T-helper 2 cell treated with Interferon-gamma antibody and Interleukin-4, amounts not matched to agents 100 ng/mL and 5 ng/mL, for 36 hours (primary cell): ENCODE measurements around the gene ACSL4. TPM values are rescaled to one million over a fixed set of nuclear protein-coding genes. Genes with fewer than 3 reads are reported as not detected.
"Not testable (repeated sequence)": the region's sequence is repeated elsewhere in the genome, so short reads cannot be mapped to it uniquely, and the experiment has no call there.

Experiments used
- intact Hi-C: fragments of 100-400 bp; cut with micrococcal nuclease; formaldehyde crosslinking; loops from one replicate; pipeline ENCODE4 v1.15.1; 2023
- total RNA-seq: library from RNA; stranded (reverse); gene quantifications from 2 replicates; pipeline ENCODE4 v1.2.3, GENCODE V29; 2022

ACSL4 gene
- total RNA-seq, 1 donor from 2014 or later, result 59.8 TPM

- intact Hi-C loops, result no loop called here
These were observed 53.2 kb downstream of the ACSL4 start for GRCh38 chrX:109679820-109680219.

- intact Hi-C loops, result no loop called here
These were observed 60.8 kb downstream of the ACSL4 start for GRCh38 chrX:109672239-109672638.

GRCh38 chrX:109671170-109671569 lies 61.9 kb downstream of the ACSL4 start:
- intact Hi-C loops, result not testable (repeated sequence)

- intact Hi-C loops, result no loop called here
These were observed 65.1 kb downstream of the ACSL4 start for GRCh38 chrX:109667986-109668385.

GRCh38 chrX:109660435-109661143 lies 72.5 kb downstream of the ACSL4 start:
- intact Hi-C loops, result no loop called here

- intact Hi-C loops, result no loop called here
These were observed 74.7 kb downstream of the ACSL4 start for GRCh38 chrX:109658391-109658790.

- intact Hi-C loops, result not testable (repeated sequence)
These were observed 75.7 kb downstream of the ACSL4 start for GRCh38 chrX:109657364-109657763.

- intact Hi-C loops, result no loop called here
These were observed 76.3 kb downstream of the ACSL4 start for GRCh38 chrX:109656774-109657173.

GRCh38 chrX:109655502-109656201 lies 77.4 kb downstream of the ACSL4 start:
- intact Hi-C loops, result no loop called here

- intact Hi-C loops, result no loop called here
These were observed 78.4 kb downstream of the ACSL4 start for GRCh38 chrX:109654516-109655109.

- intact Hi-C loops, result not testable (repeated sequence)
These were observed 88.4 kb downstream of the ACSL4 start for GRCh38 chrX:109644671-109645070.

- intact Hi-C loops, result no loop called here
These were observed 89.4 kb downstream of the ACSL4 start for GRCh38 chrX:109643687-109644086.

- intact Hi-C loops, result loop anchor here (5.0 to 10.0 kb wide), 3 partner anchors 67 to 217 kb away; partner anchors contain the start of gene NXT2
These were observed 94.9 kb downstream of the ACSL4 start for GRCh38 chrX:109638158-109638557.

GRCh38 chrX:109637477-109637876 lies 95.6 kb downstream of the ACSL4 start:
- intact Hi-C loops, result loop anchor here (5.0 to 10.0 kb wide), 3 partner anchors 67 to 217 kb away; partner anchors contain the start of gene NXT2

GRCh38 chrX:109635146-109635545 lies 97.9 kb downstream of the ACSL4 start:
- intact Hi-C loops, result loop anchor here (5.0 to 10.0 kb wide), 3 partner anchors 70 to 220 kb away; partner anchors contain the start of gene NXT2

GRCh38 chrX:109632906-109633504 lies 100.1 kb downstream of the ACSL4 start:
- intact Hi-C loops, result loop anchor here (2.0 to 10.0 kb wide), 3 partner anchors 72 to 222 kb away; no protein-coding TSS in a partner anchor

GRCh38 chrX:109629310-109629709 lies 103.7 kb downstream of the ACSL4 start:
- intact Hi-C loops, result no loop called here

GRCh38 chrX:109626637-109627036 lies 106.4 kb downstream of the ACSL4 start:
- intact Hi-C loops, result no loop called here

- intact Hi-C loops, result no loop called here
These were observed 108.1 kb downstream of the ACSL4 start, which contains the start of gene KCNE5 for GRCh38 chrX:109624641-109625616. TSS of gene KCNE5 (minus strand) at chrX:109625172. CDS start at chrX:109625020, 152 bp downstream.

GRCh38 chrX:109623997-109624396 lies 109.1 kb downstream of the ACSL4 start:
- intact Hi-C loops, result no loop called here
